Measurements from ENCODE around the gene CLDN5.
"Not testable (repeated sequence)": the region's sequence is repeated elsewhere in the genome, so short reads cannot be mapped to it uniquely, and the experiment has no call there.

GRCh38 chr22:19548427-19548826, 24.2 kb upstream of the CLDN5 start:
- TF ChIP-seq POLR2A, CTCF (IDR thresholded peaks at IDR 0.05): not testable (repeated sequence)
